Measurements from ENCODE around the gene ASXL1.
A peak's percentile ranks its signal among the peaks of the same experiment; 100 is the strongest.

Gene ASXL1

DNA sequence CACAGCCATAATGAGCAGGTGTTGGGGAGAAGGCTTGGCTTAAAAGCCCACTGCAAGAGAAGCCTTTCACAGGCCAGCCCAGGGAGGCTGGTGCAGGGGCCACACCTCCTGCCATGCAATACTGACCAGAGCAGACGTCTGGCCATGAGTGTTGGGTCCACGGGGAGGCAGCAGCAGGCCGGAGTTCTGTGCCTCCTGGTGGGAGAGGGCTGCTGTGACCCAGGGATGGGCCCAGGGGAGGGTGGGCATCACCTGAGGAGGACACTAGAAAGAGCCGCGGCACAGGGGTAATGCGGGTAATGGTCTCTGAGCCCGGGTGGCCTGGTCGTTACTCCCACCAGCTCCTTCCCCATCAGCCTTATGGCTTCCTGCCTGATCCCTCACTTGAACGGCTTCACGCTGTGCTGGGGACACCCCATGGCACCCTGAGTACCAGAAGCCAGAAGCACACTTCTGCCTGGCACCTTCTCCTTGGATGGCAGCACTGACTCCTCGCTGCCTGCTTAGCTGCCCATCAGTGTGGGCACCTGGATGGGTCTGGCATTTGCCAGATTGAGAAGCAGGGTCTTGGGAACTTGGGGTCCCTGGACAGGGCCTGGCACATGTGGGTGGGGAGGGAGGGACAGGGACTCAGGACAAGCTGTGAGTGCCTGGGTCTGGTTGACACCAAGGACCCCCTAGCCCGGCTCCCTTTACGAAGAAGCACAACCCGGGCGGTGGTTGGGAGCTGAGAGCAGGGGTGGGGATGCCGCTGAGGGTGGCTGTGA is 108.8 kb downstream of the ASXL1 start:
- no peak for DNase-seq (ENCODE audit: low read depth)

DNA sequence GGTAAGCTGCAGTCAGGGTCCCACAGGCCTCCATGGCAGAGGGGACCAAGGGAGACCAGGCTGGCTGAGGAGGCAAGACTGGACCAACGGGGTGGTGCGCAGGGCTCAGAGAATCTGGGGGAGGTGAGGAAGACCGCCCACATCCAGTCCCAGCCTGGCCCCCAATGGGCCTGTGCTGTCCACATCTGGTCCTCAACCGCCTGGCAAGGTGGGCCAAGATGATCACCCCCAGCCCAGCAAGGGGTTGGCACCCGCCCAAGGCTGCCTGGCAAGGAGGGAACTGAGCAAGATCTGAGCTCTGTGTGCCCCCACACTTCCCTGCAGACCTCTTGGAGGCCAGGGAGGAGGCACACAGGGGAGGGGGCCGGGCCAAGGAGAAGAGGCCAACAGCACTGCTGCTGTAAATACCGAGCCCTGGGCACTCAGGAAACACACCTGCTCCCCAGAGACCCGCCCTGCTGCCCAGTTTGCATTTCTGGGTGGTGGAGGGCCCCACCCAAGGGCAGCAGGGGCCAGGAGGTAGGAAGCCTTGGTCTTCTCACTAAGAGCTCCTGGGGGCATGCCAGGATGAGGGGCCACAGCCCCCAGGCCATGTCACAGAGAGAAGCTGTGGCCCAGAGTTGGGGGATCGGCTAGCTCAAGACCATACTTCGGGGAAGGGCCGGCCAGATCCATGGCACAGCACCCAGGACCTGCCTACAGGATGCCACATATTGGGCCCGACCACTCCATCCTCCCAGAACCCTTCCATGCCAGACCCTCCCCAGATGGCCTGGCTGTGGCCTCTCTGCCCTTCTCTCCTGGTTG is 109.6 kb downstream of the ASXL1 start:
- no peak for TF ChIP-seq CTCF (IDR thresholded peaks at IDR 0.05; ENCODE audit: insufficient read depth, low read depth, low read length, missing control alignments)
- no peak for DNase-seq (ENCODE audit: low read depth)
- no peak overlapping the region for H3K4me3 ChIP-seq (ENCODE audit: low read depth, low read length)

More for the DNA sequence above, 108.8 kb downstream of the ASXL1 start:
- TF ChIP-seq CTCF (IDR thresholded peaks at IDR 0.05; ENCODE audit: insufficient read depth, low read depth, low read length, missing control alignments), result no peak
- H3K4me3 ChIP-seq (ENCODE audit: low read depth, low read length), result no peak overlapping the region

- DNase-seq (ENCODE audit: low read depth), result no peak
- no peak overlapping the region for H3K4me3 ChIP-seq (ENCODE audit: low read depth, low read length)
- TF ChIP-seq CTCF (IDR thresholded peaks at IDR 0.05; ENCODE audit: insufficient read depth, low read depth, low read length, missing control alignments), result no peak
Measured at GRCh38 chr20:32468313-32468640, 110.1 kb downstream of the ASXL1 start.

- no peak overlapping the region for H3K4me3 ChIP-seq (ENCODE audit: low read depth, low read length)
- TF ChIP-seq CTCF (IDR thresholded peaks at IDR 0.05; ENCODE audit: insufficient read depth, low read depth, low read length, missing control alignments), result no peak
Measured at GRCh38 chr20:32468860-32469259, 110.7 kb downstream of the ASXL1 start.

GRCh38 chr20:32470025-32470861 is 112.1 kb downstream of the ASXL1 start:
- no peak overlapping the region for H3K4me3 ChIP-seq (ENCODE audit: low read depth, low read length)
- TF ChIP-seq CTCF (IDR thresholded peaks at IDR 0.05; ENCODE audit: insufficient read depth, low read depth, low read length, missing control alignments), result no peak
- peak; percentile 70 for DNase-seq (ENCODE audit: low read depth)

More at GRCh38 chr20:32468860-32469259, 110.7 kb downstream of the ASXL1 start:
- DNase-seq (ENCODE audit: low read depth), result no peak

- DNase-seq (ENCODE audit: low read depth), result no peak
- no peak for TF ChIP-seq CTCF (IDR thresholded peaks at IDR 0.05; ENCODE audit: insufficient read depth, low read depth, low read length, missing control alignments)
- H3K4me3 ChIP-seq (ENCODE audit: low read depth, low read length), result no peak overlapping the region
Measured at GRCh38 chr20:32470940-32471339, 112.8 kb downstream of the ASXL1 start.
